Measurements from ENCODE around the gene PTDSS2. TPM values are rescaled to one million over a fixed set of nuclear protein-coding genes. Genes with fewer than 3 reads are reported as not detected.

Gene PTDSS2
- total RNA-seq, 4 donors from 2014 or later = 22.3 to 31.0 (median 25.3) TPM

DNA sequence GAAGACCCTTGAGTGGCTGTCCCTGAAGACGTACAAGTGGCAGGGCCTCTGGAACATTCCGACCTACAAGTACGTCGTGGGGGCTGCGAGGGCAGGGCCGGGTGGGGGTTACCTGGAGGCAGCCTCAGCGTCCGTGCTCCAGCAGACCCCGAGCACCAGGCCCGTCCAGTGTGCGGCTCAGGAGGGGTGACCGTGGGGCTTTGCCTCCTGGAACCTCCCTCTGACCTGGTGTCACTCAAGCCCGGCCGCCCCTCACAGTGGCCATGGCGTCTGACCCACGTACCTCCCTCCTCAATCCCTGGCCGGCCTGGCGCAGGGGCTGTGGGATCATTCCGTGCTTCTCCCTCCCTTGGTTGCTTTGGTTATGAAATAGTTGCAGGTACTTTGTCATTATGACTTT lies 38.5 kb downstream of the PTDSS2 start:
- Histone ChIP-seq H3K36me3 (peaks cover 35% of the 10 kb centered on the region), H3K27ac (no peak overlapping the region), H3K4me1 (no peaks in the 10 kb centered on the region), H3K9me3 (no peaks in the 10 kb centered on the region), H3K4me3 (no peak overlapping the region), H3K27me3 (no peaks in the 10 kb centered on the region)
- DNase-seq (ENCODE audit: low spot score in 2 of 2) = no peak
- 85% methylated on average over 10 of the region's 19 CpGs for WGBS
- TF ChIP-seq, protein P1, sequence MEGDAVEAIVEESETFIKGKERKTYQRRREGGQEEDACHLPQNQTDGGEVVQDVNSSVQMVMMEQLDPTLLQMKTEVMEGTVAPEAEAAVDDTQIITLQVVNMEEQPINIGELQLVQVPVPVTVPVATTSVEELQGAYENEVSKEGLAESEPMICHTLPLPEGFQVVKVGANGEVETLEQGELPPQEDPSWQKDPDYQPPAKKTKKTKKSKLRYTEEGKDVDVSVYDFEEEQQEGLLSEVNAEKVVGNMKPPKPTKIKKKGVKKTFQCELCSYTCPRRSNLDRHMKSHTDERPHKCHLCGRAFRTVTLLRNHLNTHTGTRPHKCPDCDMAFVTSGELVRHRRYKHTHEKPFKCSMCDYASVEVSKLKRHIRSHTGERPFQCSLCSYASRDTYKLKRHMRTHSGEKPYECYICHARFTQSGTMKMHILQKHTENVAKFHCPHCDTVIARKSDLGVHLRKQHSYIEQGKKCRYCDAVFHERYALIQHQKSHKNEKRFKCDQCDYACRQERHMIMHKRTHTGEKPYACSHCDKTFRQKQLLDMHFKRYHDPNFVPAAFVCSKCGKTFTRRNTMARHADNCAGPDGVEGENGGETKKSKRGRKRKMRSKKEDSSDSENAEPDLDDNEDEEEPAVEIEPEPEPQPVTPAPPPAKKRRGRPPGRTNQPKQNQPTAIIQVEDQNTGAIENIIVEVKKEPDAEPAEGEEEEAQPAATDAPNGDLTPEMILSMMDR (IDR thresholded peaks at IDR 0.05) = no peak
- TF ChIP-seq POLR2AphosphoS5 (IDR thresholded peaks at IDR 0.05) (no peak), POLR2A (IDR thresholded peaks at IDR 0.05) (no peak), EP300 (IDR thresholded peaks at IDR 0.05) (no peak)

DNA sequence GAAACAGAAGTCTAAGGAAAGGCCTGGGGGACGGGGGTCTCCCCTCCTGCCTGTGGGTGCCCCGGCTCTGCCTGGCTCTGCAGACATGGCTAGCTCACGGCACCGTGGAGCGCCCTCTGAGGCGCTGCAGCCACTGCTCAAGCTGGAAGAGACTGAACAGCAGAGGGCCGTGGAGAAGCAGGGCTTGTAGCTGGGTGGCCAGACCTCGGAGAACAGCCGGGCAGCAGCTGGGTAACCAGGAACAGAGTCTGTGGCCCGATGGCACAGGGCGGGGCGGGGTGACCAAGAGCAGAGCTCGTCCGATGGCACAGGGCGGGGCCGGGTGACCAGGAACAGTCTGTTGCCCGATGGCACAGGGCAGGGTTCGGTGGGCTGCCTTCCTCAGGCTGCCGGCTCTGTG lies 38.9 kb downstream of the PTDSS2 start:
- Histone ChIP-seq H3K4me3 (no peak overlapping the region), H3K27ac (no peak overlapping the region), H3K27me3 (no peaks in the 10 kb centered on the region), H3K4me1 (no peaks in the 10 kb centered on the region), H3K9me3 (no peaks in the 10 kb centered on the region), H3K36me3 (peaks cover 39% of the 10 kb centered on the region)
- 79% methylated on average over 17 of the region's 19 CpGs for WGBS
- TF ChIP-seq POLR2A (IDR thresholded peaks at IDR 0.05) (no peak), EP300 (IDR thresholded peaks at IDR 0.05) (no peak), POLR2AphosphoS5 (IDR thresholded peaks at IDR 0.05) (no peak)
- TF ChIP-seq, protein P1 (IDR thresholded peaks at IDR 0.05) = no peak
- DNase-seq (ENCODE audit: low spot score in 2 of 2) = no peak

DNA sequence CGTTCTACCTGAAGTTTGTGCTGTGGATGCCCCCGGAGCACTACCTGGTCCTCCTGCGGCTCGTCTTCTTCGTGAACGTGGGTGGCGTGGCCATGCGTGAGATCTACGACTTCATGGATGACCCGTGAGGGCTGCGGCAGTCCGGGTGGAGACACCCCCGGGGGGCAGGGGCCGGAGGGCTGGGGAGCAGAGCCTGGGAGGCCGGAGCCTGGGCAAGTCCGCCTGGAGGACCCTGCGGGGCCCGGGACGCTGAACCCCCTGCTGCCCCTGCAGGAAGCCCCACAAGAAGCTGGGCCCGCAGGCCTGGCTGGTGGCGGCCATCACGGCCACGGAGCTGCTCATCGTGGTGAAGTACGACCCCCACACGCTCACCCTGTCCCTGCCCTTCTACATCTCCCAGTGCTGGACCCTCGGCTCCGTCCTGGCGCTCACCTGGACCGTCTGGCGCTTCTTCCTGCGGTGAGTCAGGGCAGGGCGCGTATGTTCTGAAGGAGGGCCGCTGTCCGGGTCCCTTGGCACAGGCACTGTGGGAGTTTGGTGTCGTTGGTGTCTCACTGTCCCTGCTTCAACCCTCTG lies 39.6 kb downstream of the PTDSS2 start:
- Histone ChIP-seq H3K9me3 (no peaks in the 10 kb centered on the region), H3K4me1 (no peaks in the 10 kb centered on the region), H3K36me3 (peaks cover 46% of the 10 kb centered on the region), H3K27ac (no peak overlapping the region), H3K4me3 (no peak overlapping the region), H3K27me3 (no peaks in the 10 kb centered on the region)
- WGBS = 95% methylated on average over 12 of the region's 37 CpGs
- peak in 1 of 2 donors; percentile 77 for DNase-seq (ENCODE audit: low spot score in 2 of 2)
- TF ChIP-seq POLR2AphosphoS5 (IDR thresholded peaks at IDR 0.05) (no peak), EP300 (IDR thresholded peaks at IDR 0.05) (no peak)

DNA sequence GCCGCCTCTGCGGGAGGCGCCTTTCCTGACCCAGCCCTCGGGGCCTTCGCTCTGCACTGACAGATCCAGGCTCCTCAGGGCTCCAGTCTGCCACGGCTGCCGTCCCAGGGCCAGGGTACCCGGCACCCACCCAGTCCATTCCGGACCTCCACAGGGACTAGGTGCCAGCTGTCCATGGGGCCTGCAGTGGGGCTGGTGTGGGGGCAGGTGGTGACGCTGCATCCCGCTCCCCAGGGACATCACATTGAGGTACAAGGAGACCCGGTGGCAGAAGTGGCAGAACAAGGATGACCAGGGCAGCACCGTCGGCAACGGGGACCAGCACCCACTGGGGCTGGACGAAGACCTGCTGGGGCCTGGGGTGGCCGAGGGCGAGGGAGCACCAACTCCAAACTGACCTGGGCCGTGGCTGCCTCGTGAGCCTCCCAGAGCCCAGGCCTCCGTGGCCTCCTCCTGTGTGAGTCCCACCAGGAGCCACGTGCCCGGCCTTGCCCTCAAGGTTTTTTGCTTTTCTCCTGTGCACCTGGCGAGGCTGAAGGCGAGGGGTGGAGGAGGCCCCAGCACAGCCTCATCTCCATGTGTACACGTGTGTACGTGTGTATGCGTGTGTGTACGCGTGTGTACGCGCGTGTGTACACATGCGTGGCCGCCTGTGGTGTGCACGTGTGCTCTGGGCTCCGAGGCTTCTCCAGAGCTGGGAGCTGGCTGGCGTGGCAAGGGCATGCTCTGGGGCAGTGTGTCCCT lies 40.3 kb downstream of the PTDSS2 start:
- DNase-seq (ENCODE audit: low spot score in 2 of 2) = no peak
- Histone ChIP-seq H3K4me3 (no peak overlapping the region), H3K4me1 (no peaks in the 10 kb centered on the region), H3K27ac (no peak overlapping the region), H3K27me3 (no peaks in the 10 kb centered on the region), H3K9me3 (no peaks in the 10 kb centered on the region), H3K36me3 (peaks cover 53% of the 10 kb centered on the region)
- 94% methylated on average over 23 of the region's 38 CpGs for WGBS
- TF ChIP-seq POLR2A (IDR thresholded peaks at IDR 0.05) = no peak
- no peak for TF ChIP-seq EP300 (IDR thresholded peaks at IDR 0.05)
- TF ChIP-seq, protein P1 (IDR thresholded peaks at IDR 0.05) = no peak
- no peak for TF ChIP-seq POLR2AphosphoS5 (IDR thresholded peaks at IDR 0.05)

DNA sequence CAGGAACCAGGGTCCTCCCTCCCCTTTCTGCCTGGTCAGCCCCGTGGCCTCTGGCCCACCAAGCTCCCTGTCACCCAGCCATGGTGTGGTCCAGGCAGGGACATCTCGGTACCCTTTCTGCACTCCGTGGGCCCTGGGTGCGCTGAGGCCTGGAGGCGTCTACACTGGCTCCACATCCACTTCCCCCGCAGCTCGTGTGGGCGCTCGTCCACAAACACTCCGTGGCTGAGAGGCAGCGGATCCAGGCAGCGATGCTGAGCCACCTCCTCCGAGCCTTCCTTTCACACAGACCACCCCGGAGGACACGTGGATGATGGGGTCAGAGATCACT lies 40.8 kb downstream of the PTDSS2 start:
- no peaks in the 10 kb centered on the region for H3K4me1 ChIP-seq
- H3K4me3 ChIP-seq = no peak overlapping the region
- TF ChIP-seq POLR2A (IDR thresholded peaks at IDR 0.05) (no peak), EP300 (IDR thresholded peaks at IDR 0.05) (no peak), POLR2AphosphoS5 (IDR thresholded peaks at IDR 0.05) (no peak)
- TF ChIP-seq, protein P1 (IDR thresholded peaks at IDR 0.05) = no peak
- no peaks in the 10 kb centered on the region for H3K9me3 ChIP-seq
- DNase-seq (ENCODE audit: low spot score in 2 of 2) = no peak
- H3K27me3 ChIP-seq = no peaks in the 10 kb centered on the region
- no peak overlapping the region for H3K27ac ChIP-seq
- H3K36me3 ChIP-seq = peaks cover 57% of the 10 kb centered on the region
- 88% methylated on average over 12 of the region's 15 CpGs for WGBS

Data from suprapubic skin (tissue), 4 donors.